SK-N-SH (cell line): ENCODE measurements around the gene LARGE1. TPM values are rescaled to one million over a fixed set of nuclear protein-coding genes. Genes with fewer than 3 reads are reported as not detected.

Source experiments
- CTCF ChIA-PET: fragments of 300-600, 350-600 bp; formaldehyde crosslinking; extraction: SDS; loops from one replicate; lab custom pipeline; 2021; lab: Yijun Ruan, JAX
- POLR2A ChIA-PET: fragments of 350-600 bp; sonication (Branson Sonifier 250); formaldehyde crosslinking; extraction: SDS; loops from one replicate; lab custom pipeline; 2020; ENCODE audit warnings: antibody characterized with exemption, inconsistent platforms; lab: Yijun Ruan, JAX
- DNase-seq: peaks from one replicate; pipeline ENCODE4 v3.0.0; 2012
- H2AFZ ChIP-seq: fragments of 200-600 bp; sonication (generic); 2 replicates; pipeline ENCODE4 v1.8.1; 2016; ENCODE audit warnings: antibody characterized with exemption, mild to moderate bottlenecking, low read depth
- H3F3A ChIP-seq: fragments of 200-600 bp; sonication (generic); replicated peaks from 2 replicates; pipeline ENCODE3; 2016; ENCODE audit warnings: antibody characterized with exemption, mild to moderate bottlenecking; ENCODE audit not compliant: insufficient read depth
- H3K27ac ChIP-seq, 2 experiments: fragments of 200-500 bp in 1 of 2; fragments of 200-600 bp in 1 of 2; sonication (Bioruptor generic) in 1 of 2; sonication (generic), shearing (Covaris generic) in 1 of 2; 2 replicates each; pipeline versions ENCODE4 v1.5.1 to v1.6.1; 2014 to 2016; ENCODE audit warnings: low read depth in 2 of 2, inconsistent platforms in 1 of 2, low read length in 1 of 2, mild to moderate bottlenecking in 1 of 2, mixed read lengths in 1 of 2
- H3K27me3 ChIP-seq: fragments of 200-600 bp; sonication (generic), shearing (Covaris generic); 2 replicates; pipeline ENCODE4 v1.6.1; 2016; ENCODE audit warnings: mixed run types; ENCODE audit not compliant: insufficient read depth
- H3K36me3 ChIP-seq, 2 experiments: fragments of 200-500 bp in 1 of 2; fragments of 200-600 bp in 1 of 2; sonication (Bioruptor generic) in 1 of 2; sonication (generic) in 1 of 2; replicated peaks in 1 of 2; 2 replicates each; pipeline versions ENCODE3 to v1.5.1; 2014 to 2016; ENCODE audit warnings: low read length in 1 of 2, mild to moderate bottlenecking in 1 of 2; ENCODE audit not compliant: insufficient read depth in 2 of 2, control insufficient read depth in 1 of 2
- H3K4me1 ChIP-seq, 2 experiments: fragments of 200-500 bp in 1 of 2; fragments of 200-600 bp in 1 of 2; sonication (Bioruptor generic) in 1 of 2; sonication (generic), shearing (Covaris generic) in 1 of 2; 2 replicates each; pipeline versions ENCODE4 v1.5.1 to v1.6.1; 2014 to 2016; ENCODE audit warnings: low read depth in 1 of 2, low read length in 1 of 2, mixed run types in 1 of 2; ENCODE audit not compliant: insufficient read depth in 2 of 2, control insufficient read depth in 1 of 2
- H3K4me2 ChIP-seq: fragments of 200-600 bp; sonication (generic), shearing (Covaris generic); 2 replicates; pipeline ENCODE4 v1.6.1; 2017; ENCODE audit warnings: mixed run types
- H3K4me3 ChIP-seq, 2 experiments: fragments of 200-500 bp in 1 of 2; fragments of 200-600 bp in 1 of 2; sonication (Bioruptor generic) in 1 of 2; sonication (generic), shearing (Covaris generic) in 1 of 2; 2 replicates each; pipeline versions ENCODE4 v1.5.1 to v1.8.1; 2014 to 2016; ENCODE audit warnings: low read depth in 2 of 2, inconsistent platforms in 1 of 2, low read length in 1 of 2, mild to moderate bottlenecking in 1 of 2, mixed read lengths in 1 of 2, moderate library complexity in 1 of 2
- H3K79me2 ChIP-seq: fragments of 200-600 bp; sonication (generic); 2 replicates; pipeline ENCODE4 v1.8.1; 2017; ENCODE audit warnings: mild to moderate bottlenecking; ENCODE audit not compliant: insufficient read depth
- H3K9ac ChIP-seq: fragments of 200-600 bp; sonication (generic); 2 replicates; pipeline ENCODE4 v1.6.1; 2017; ENCODE audit warnings: mixed run types
- H3K9me2 ChIP-seq: fragments of 200-600 bp; sonication (generic); 2 replicates; pipeline ENCODE4 v1.6.1; 2017; ENCODE audit warnings: mixed run types
- H3K9me3 ChIP-seq: fragments of 200-600 bp; sonication (generic); 2 replicates; pipeline ENCODE4 v1.6.1; 2017; ENCODE audit warnings: mixed run types, mild to moderate bottlenecking, moderate library complexity
- H4K20me1 ChIP-seq: fragments of 200-600 bp; sonication (generic); 2 replicates; pipeline ENCODE4 v1.6.1; 2017; ENCODE audit warnings: mild to moderate bottlenecking, mixed run types; ENCODE audit not compliant: insufficient read depth
- CHD2 ChIP-seq: fragments of 150-350 bp; IDR thresholded peaks from 2 replicates; pipeline ENCODE4 v1.6.1; 2018; ENCODE audit warnings: low read length; ENCODE audit not compliant: partially characterized antibody
- ELF1 ChIP-seq: IDR thresholded peaks from 2 replicates; pipeline ENCODE4 v1.4.0; 2012
- EP300 ChIP-seq, 2 experiments: IDR thresholded peaks; 2 replicates each; pipeline versions ENCODE4 v1.4.0 to v1.6.1; 2012; ENCODE audit warnings: borderline replicate concordance in 1 of 2, low read depth in 1 of 2, low read length in 1 of 2
- FOSL2 ChIP-seq: IDR thresholded peaks from 2 replicates; pipeline ENCODE4 v1.4.0; 2012; ENCODE audit warnings: low read depth, mild to moderate bottlenecking, moderate library complexity, borderline replicate concordance
- FOXM1 ChIP-seq: IDR thresholded peaks from 2 replicates; pipeline ENCODE4 v1.4.0; 2012; ENCODE audit warnings: low read depth, mild to moderate bottlenecking
- GABPA ChIP-seq: IDR thresholded peaks from 2 replicates; pipeline ENCODE4 v1.4.0; 2012; ENCODE audit warnings: low read depth, mild to moderate bottlenecking
- MXI1 ChIP-seq: IDR thresholded peaks from 2 replicates; pipeline ENCODE4 v1.6.1; 2012; ENCODE audit warnings: mild to moderate bottlenecking, low read depth, low read length, improper control_type of control experiment
- NFIC ChIP-seq: IDR thresholded peaks from 2 replicates; pipeline ENCODE4 v1.4.0; 2012; ENCODE audit warnings: borderline replicate concordance
- RAD21 ChIP-seq: IDR thresholded peaks from 2 replicates; pipeline ENCODE4 v1.6.1; 2012; ENCODE audit warnings: mild to moderate bottlenecking, low read length
- RFX5 ChIP-seq: IDR thresholded peaks from 2 replicates; pipeline ENCODE4 v1.6.1; 2012; ENCODE audit warnings: mild to moderate bottlenecking, improper control_type of control experiment, low read length
- RXRA ChIP-seq: IDR thresholded peaks from 2 replicates; pipeline ENCODE4 v1.4.0; 2012; ENCODE audit warnings: low read depth, mild to moderate bottlenecking, borderline replicate concordance
- TCF12 ChIP-seq: IDR thresholded peaks from 2 replicates; pipeline ENCODE4 v1.4.0; 2012
- TEAD4 ChIP-seq: IDR thresholded peaks from 2 replicates; pipeline ENCODE4 v1.4.0; 2012; ENCODE audit warnings: mild to moderate bottlenecking, borderline replicate concordance; ENCODE audit not compliant: insufficient read depth
- WGBS: methylation state at CpG from one replicate; pipeline ENCODE4 v1.1.6; 2017; ENCODE audit warnings: low lambda C conversion rate; 5-methylcytosine and 5-hydroxymethylcytosine counted together
- polyA plus RNA-seq, 3 experiments: library from polyadenylated mRNA; depleted of rRNA; stranded (reverse); fragments of >200 nt; gene quantifications; 2 replicates each; pipeline ENCODE4 v1.2.3, GENCODE V29; 2012
- TF ChIP-seq, protein P1 (sequence below): fragments of 200-600 bp; sonication (generic); IDR thresholded peaks from 2 replicates; pipeline ENCODE4 v1.6.1; 2017; ENCODE audit warnings: antibody characterized with exemption, mild to moderate bottlenecking, moderate library complexity
- TF ChIP-seq, protein P2 (sequence below): IDR thresholded peaks from 2 replicates; pipeline ENCODE4 v1.4.0; 2012; ENCODE audit warnings: low read depth
- TF ChIP-seq, protein P3 (sequence below): IDR thresholded peaks from 2 replicates; pipeline ENCODE4; 2012
- TF ChIP-seq, protein P4 (sequence below): IDR thresholded peaks from 2 replicates; pipeline ENCODE4 v1.4.0; 2012; ENCODE audit warnings: low read depth, borderline replicate concordance

Gene LARGE1
- polyA plus RNA-seq, 1 of the 3 experiments (the other 2 are of a cell fraction) = 1.1 TPM

DNA sequence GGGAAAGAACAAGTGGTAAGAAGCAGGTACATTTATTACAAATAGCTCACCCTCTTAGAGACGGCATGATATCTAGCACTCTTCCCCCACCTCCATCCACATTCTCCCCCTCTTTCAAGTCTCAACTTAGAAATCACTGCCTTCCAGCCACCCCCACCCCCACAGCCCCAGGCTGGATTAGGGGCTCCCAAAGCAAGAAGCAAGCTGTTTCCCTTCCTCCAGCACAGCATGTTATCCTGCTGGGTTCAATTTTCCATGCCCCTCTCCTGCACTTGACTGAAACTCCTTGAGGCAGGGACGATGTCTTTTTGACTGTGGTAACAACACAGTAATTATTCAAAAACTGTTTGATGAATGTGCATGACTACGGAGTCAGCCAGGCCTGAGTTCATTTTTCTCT is 350.7 kb downstream of the LARGE1 start:
- ChIA-PET POLR2A (no interaction called here), CTCF (interaction anchor here (0.9 to 1.7 kb wide), 3 partner anchors 10 to 268 kb away, joined by 3 to 7 read pairs (median 4); no protein-coding TSS in a partner anchor)
- H3K4me3 ChIP-seq = no peak overlapping the region
- 0 out of 2 replicates have a peak, but pooled peaks cover 3% of the 10 kb centered on the region for H3K9me3 ChIP-seq
- no peaks in the 10 kb centered on the region for H3F3A ChIP-seq
- no peak overlapping the region for H2AFZ ChIP-seq
- DNase-seq = no peak
- no peaks in the 10 kb centered on the region for H3K27me3 ChIP-seq
- no peaks in the 10 kb centered on the region for H4K20me1 ChIP-seq
- H3K9me2 ChIP-seq = no peaks in the 10 kb centered on the region
- H3K36me3 ChIP-seq = no peaks in the 10 kb centered on the region
- H3K79me2 ChIP-seq = no peaks in the 10 kb centered on the region
- no peak overlapping the region for H3K27ac ChIP-seq
- WGBS = 37% methylated on average over 3 of the region's 3 CpGs
- H3K9ac ChIP-seq = no peak overlapping the region
- TF ChIP-seq RAD21 (no peak), CHD2 (no peak), TCF12 (no peak), ELF1 (no peak), GABPA (no peak), EP300 (IDR thresholded peaks at IDR 0.05; ENCODE audit: borderline replicate concordance in 1 of 2, low read depth in 1 of 2, low read length in 1 of 2) (no peak), MXI1 (no peak), TEAD4 (no peak), RXRA (no peak), NFIC (no peak), FOSL2 (no peak), FOXM1 (no peak), RFX5 (no peak)
- TF ChIP-seq, protein P1, sequence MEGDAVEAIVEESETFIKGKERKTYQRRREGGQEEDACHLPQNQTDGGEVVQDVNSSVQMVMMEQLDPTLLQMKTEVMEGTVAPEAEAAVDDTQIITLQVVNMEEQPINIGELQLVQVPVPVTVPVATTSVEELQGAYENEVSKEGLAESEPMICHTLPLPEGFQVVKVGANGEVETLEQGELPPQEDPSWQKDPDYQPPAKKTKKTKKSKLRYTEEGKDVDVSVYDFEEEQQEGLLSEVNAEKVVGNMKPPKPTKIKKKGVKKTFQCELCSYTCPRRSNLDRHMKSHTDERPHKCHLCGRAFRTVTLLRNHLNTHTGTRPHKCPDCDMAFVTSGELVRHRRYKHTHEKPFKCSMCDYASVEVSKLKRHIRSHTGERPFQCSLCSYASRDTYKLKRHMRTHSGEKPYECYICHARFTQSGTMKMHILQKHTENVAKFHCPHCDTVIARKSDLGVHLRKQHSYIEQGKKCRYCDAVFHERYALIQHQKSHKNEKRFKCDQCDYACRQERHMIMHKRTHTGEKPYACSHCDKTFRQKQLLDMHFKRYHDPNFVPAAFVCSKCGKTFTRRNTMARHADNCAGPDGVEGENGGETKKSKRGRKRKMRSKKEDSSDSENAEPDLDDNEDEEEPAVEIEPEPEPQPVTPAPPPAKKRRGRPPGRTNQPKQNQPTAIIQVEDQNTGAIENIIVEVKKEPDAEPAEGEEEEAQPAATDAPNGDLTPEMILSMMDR = no peak
- TF ChIP-seq, protein P2, sequence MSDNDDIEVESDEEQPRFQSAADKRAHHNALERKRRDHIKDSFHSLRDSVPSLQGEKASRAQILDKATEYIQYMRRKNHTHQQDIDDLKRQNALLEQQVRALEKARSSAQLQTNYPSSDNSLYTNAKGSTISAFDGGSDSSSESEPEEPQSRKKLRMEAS = no peak
- TF ChIP-seq, protein P3, sequence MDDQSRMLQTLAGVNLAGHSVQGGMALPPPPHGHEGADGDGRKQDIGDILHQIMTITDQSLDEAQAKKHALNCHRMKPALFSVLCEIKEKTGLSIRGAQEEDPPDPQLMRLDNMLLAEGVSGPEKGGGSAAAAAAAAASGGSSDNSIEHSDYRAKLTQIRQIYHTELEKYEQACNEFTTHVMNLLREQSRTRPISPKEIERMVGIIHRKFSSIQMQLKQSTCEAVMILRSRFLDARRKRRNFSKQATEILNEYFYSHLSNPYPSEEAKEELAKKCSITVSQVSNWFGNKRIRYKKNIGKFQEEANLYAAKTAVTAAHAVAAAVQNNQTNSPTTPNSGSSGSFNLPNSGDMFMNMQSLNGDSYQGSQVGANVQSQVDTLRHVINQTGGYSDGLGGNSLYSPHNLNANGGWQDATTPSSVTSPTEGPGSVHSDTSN = no peak
- TF ChIP-seq, protein P4, sequence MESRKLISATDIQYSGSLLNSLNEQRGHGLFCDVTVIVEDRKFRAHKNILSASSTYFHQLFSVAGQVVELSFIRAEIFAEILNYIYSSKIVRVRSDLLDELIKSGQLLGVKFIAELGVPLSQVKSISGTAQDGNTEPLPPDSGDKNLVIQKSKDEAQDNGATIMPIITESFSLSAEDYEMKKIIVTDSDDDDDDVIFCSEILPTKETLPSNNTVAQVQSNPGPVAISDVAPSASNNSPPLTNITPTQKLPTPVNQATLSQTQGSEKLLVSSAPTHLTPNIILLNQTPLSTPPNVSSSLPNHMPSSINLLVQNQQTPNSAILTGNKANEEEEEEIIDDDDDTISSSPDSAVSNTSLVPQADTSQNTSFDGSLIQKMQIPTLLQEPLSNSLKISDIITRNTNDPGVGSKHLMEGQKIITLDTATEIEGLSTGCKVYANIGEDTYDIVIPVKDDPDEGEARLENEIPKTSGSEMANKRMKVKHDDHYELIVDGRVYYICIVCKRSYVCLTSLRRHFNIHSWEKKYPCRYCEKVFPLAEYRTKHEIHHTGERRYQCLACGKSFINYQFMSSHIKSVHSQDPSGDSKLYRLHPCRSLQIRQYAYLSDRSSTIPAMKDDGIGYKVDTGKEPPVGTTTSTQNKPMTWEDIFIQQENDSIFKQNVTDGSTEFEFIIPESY = no peak
- H3K4me1 ChIP-seq = no peaks in the 10 kb centered on the region
- H3K4me2 ChIP-seq = no peak overlapping the region
